Middle frontal gyrus (tissue), 1 donor: ENCODE results near the gene RNF11.

Experiments used
- DNase-seq: peaks from one replicate; pipeline ENCODE4 v3.0.0-alpha.2; 2015; ENCODE audit warnings: low spot score; ENCODE audit errors: extremely low spot score

RNF11 gene

GRCh38 chr1:51263147-51263877, 27.2 kb downstream of the RNF11 start:
- no peak for DNase-seq

GRCh38 chr1:51264451-51264850, 28.4 kb downstream of the RNF11 start:
- DNase-seq: no peak

DNA sequence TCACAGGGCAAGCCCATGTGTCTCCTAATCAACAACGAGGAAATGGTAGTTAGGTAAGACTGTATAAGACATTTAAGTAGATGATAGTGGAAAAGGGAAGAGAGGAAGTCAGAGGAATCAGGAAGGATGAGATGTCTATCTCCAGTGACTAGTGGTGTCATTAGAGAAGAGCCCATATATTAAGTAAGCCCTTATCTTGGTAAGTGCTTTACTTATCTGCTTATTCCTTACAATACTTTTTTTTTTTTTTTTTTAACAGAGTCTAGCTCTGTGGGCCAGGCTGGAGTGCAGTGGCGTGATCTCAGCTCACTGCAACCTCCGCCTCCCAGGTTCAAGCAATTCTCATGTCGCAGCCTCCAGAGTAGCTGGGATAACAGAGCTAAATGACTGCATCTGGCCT, 29.5 kb downstream of the RNF11 start:
- DNase-seq: no peak

DNA sequence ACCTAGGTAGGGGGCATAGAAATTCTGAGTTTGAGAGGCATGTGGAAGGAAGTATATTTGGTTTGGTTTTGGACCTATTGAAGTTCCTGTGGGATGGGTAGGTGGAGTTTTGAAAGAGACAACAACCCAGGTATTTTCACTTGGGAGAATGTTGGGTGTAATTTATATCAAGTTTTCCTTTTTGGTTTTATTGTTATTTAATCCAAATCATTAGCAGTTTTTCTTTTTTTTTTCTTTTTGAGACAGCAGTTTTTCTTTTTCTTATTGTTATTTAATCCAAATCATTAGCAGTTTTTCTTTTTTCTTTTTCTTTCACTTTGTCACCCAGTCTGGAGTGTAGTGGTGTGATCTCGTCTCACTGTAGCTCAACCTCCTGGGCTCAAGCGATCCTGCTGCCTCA, 30.1 kb downstream of the RNF11 start:
- no peak for DNase-seq

DNA sequence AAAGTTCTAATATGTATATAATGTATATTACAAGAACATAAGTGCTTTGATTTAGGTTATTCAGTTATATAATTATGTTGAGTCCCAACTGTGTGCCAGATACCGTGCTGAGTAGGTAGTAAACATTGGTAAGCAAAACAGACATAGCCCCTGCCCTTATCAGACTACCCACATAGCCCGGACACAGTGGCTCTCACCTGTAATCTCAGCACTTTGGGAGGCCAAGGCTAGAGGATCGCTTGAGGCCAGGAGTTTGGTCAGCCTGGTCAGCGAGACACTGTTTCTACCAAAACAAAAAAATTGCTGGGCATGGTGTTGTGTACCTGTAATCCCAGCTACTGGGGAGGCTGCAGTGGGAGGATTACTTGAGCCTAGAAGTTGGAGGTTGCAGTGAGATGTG, 30.7 kb downstream of the RNF11 start:
- no peak for DNase-seq

DNA sequence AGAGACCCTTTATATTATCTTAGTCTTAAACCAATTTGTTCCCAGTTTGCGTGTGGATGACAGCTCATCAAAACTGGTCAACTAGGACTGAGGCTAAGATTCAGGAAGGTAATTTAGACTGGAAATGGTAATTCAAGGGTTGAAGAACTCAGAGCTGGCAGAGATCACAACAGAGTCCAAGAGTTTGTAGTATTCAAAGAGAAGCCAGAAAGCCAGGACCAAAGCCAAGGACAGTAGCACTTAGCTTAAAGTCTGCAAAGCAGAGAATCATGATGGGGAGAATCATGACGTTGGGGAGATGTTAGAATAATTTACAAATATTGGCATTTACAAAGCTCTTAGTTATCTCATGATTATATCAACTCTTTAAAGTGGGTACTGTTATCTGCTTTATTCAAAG, 32.6 kb downstream of the RNF11 start:
- DNase-seq: no peak

DNA sequence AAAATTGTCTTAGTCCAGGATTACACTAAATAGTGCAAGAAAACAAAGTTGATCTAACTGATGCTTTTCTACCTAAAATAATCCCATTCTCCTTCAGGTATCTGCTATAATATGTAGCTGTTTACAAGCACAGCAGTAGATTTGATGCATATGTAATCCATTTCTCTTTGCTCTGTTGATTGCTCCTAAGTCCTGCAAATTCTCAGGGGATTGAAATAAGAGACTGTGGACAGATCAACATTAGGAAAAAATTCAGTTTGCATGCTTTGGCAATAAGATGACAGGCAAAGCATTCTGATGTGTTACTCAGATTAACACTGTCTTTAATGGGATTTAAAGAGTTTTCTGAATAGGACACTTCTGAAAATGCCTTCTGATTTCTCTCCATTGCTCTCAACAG, 34.7 kb downstream of the RNF11 start:
- no peak for DNase-seq

DNA sequence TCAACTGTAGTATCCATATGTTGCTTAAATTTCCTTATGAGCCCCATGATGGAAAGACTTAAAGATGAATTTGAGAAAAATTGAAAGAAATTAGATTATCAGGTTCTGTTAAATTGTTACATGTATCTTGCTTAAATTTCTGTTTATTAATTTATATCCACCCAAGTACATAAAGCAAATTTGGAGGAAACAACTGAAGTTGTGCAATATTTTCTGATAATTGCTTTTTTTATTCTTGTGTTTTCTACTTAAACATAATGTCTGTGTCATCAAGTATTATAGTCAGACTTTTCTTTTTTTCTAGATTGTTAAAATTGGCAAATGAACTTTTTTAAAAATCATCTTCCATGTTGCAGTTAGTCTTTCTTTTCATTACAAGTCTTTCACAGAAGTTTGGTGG, 36.8 kb downstream of the RNF11 start:
- DNase-seq: no peak

GRCh38 chr1:51274676-51275075, 38.6 kb downstream of the RNF11 start:
- no peak for DNase-seq

DNA sequence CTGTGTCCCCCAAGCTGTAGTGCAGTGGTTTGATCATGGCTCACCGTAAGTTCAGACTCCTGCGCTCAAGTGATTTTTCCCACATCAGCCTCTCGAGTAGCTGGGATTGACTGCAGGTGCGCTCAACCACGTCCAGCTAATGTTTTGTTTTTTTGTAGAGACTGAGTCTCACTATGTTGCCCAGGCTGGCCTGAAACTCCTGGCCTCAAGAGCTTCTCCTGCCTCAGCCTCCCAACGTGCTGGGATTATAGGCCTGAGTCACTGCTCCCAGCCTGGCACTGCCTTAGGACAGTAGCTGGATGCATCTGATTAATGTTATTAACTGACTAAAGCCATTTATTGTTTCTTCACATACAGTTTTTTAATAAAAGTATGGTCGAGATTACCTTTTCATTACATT, 40.2 kb downstream of the RNF11 start:
- no peak for DNase-seq

DNA sequence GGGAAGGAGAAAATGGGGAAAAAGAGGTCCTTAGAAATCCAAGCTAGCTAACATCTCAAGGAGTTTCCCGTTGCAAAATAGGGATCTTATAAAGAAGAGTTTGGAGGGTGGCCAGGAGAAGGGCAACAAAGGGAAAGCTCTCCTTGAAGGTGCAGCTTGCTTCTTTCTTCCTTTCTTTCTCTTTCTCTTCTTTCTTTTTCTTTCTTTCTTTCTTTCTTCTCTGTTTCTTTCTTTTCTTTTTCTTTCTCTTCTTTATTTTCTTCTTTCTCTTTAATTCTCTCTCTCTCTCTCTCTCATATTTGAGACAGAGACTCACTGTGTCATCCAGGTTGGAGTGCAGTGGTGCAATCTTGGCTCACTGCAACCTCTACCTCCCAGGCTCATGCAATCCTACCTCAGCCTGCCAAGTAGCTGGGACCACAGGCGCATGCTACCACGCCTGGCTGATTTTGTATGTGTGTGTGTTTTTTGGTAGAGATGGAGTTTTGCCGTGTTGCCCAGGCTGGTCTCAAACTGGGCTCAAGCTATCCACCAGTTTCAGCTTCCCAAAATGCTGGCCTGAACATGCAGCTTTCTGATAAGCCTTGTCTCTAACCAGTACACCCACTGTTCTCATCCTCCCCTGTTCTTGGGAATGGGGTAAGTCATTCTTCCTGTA, 44.4 kb downstream of the RNF11 start:
- DNase-seq: no peak

DNA sequence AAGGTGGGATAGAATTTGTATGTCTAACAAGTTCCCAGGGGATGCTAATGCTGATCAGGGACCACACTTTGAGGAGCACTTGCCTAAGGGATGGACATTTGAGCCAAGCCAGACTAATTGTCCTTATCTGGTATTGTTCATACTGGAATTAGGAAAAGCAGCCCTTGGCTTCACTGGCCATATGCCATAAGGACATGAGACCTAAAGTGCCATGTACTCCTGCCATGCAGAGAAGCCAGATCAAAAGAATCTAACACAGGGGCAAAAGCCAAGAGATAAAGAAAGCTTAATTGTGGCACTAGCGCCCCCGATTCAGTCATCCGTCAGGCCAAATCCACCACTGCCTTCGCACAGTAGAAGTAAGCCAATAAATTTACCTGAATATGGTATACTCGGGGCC, 45.7 kb downstream of the RNF11 start:
- no peak for DNase-seq

DNA sequence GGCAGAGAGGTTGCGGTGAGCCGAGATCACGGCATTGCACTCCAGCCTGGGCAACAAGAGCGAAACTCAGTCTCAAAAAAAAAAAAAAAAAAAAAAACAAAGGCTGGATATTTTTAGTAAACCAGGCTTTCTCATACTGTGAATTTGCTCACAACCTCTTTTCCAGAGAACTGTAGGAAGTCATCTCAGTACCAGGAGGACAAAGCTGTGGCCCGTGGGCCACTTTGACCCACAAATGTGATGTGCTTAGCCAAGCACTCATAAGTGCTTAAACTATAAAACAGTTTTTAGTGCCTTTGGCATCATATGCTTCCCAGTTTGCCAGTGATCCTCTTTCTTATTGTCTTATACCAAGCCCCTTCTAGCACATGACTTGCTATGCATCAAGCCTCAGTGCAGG, 46.5 kb downstream of the RNF11 start:
- no peak for DNase-seq

DNA sequence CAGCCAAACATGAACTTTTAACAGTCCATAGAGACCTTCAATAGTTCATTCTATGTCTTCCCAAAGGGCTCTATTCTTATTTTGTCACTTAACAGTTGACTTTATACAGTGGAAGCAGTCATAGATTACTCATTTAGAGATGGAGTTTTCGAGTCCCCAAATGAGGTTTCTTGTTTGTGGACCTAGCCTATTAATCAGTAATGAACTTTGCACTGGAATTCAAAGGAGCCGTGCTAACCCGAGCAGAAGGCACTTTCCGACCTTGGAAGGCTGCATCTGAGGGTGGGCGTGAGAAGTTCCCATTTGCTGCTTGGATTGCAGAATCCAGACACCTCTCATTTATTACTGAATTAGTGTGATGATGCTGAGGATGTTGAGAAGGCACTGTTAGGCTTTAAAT, 47.9 kb downstream of the RNF11 start:
- DNase-seq: no peak

GRCh38 chr1:51284487-51284954, 48.4 kb downstream of the RNF11 start:
- DNase-seq: no peak

- no peak for DNase-seq
Observed at GRCh38 chr1:51285055-51285454, 49.0 kb downstream of the RNF11 start.

- no peak for DNase-seq
Observed at GRCh38 chr1:51287966-51288365, 51.9 kb downstream of the RNF11 start.

DNA sequence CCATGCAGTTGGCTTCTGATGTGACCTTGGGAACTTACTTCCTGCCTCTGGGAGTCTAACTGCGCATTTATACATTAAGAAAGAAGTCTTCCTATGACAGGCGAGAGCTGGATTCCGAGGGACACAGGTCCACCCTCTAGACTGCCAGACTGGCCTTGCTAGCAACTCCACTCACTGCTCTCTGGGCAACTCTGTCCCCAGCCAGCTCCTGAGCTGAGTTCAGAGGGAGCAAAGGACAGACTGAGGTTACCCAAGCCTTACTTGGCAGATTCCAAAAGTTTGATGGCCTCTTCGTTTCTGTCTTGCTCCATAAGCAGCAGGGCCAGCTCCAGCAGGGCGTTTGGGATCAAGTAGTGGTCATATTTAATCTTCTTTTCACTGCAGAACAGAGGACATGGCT, 52.5 kb downstream of the RNF11 start:
- no peak for DNase-seq

DNA sequence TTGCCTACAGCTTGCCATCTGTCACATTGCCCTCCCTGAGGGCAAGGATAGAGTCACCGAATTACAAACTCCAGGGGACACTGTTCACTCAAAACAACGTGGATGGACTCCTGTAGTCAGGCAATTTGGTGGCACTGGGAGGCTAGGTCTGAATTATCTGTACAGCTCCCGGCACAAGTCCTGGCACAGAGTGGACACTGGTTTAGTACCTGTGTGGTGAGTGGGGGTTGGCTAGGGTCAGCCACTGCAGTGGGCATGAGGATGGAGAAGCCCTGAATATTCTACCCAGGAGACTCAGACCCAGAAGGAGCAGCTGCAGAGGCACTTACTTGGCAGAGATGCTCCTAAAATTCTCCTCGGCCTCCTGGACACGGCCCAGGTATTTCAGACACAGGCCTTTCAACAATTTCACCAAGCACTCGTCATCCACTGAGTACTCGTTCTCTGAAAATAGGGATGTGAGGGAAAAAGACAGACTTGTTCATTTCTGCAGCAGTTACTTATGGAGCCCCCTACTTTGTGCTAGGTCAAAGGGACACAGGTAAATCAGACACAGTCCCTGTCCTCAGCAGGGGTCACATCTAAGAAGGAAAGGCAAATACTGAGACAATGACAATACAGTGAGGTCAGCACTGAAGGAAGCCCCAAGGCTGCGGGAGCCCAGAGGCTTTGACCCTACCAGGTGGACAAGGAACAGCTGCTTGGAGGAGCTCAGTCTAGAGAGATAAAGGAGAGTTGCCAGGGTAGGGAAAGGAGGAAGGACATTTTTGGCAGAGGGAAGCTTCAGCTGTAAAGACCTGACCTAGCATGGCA, 53.8 kb downstream of the RNF11 start:
- no peak for DNase-seq

- no peak for DNase-seq
Observed at GRCh38 chr1:51290489-51290847, 54.4 kb downstream of the RNF11 start.

GRCh38 chr1:51293898-51294515, 57.9 kb downstream of the RNF11 start:
- DNase-seq: no peak
